Activated naive CD4-positive, alpha-beta T cell treated with anti-CD3 and anti-CD28 coated beads, Interleukin-2, amount 10 ng/mL, durations not matched to agents 7 days and 5 days (primary cell): ENCODE data around the gene CTSH.
"Not testable (repeated sequence)": the region's sequence is repeated elsewhere in the genome, so short reads cannot be mapped to it uniquely, and the experiment has no call there.

ENCODE experiments used
- CTCF ChIA-PET: fragments of 350-600 bp; sonication (Branson Sonifier 250); formaldehyde crosslinking; loops from one replicate; lab custom pipeline; 2021; ENCODE audit warnings: antibody characterized with exemption; lab: Charles Lee
- DNase-seq: peaks from one replicate; pipeline ENCODE4 v3.0.0-alpha.2; 2020
- H3K27ac Mint-ChIP-seq: one replicate; pipeline ENCODE4 v1.8.0; 2021; ENCODE audit warnings: mild to moderate bottlenecking, moderate library complexity, mixed read lengths
- H3K27me3 Mint-ChIP-seq: one replicate; pipeline ENCODE4 v1.8.0; 2021; ENCODE audit warnings: mild to moderate bottlenecking, mixed read lengths
- H3K36me3 Mint-ChIP-seq: one replicate; pipeline ENCODE4 v1.8.0; 2021; ENCODE audit warnings: mixed read lengths
- H3K4me1 Mint-ChIP-seq: one replicate; pipeline ENCODE4 v1.8.0; 2021; ENCODE audit warnings: mixed read lengths
- H3K4me3 Mint-ChIP-seq: one replicate; pipeline ENCODE4 v1.8.0; 2021; ENCODE audit warnings: mild to moderate bottlenecking, moderate library complexity, mixed read lengths
- H3K9me3 Mint-ChIP-seq: one replicate; pipeline ENCODE4 v1.8.0; 2021; ENCODE audit warnings: mixed read lengths

CTSH gene

DNA sequence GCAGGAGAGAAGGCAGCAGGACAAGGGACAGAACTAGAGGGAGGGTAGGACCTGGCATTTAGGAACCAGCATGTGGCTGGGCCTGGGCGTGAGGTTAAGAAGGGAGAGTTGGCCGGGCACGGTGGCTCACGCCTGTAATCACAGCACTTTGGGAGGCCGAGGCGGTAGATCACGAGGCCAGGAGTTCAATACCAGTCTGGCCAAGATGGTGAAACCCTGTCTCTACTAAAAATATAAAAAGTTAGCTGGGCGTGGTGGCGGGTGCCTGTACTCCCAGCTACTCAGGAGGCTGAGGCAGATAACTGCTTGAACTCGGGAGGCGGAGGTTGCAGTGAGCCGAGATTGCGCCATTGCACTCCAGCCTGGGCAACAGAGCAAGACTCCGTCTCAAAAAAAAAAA lies 16.7 kb downstream of the CTSH start:
- not testable (repeated sequence) for H3K4me1 Mint-ChIP-seq, H3K27me3 Mint-ChIP-seq, H3K9me3 Mint-ChIP-seq, H3K4me3 Mint-ChIP-seq
- DNase-seq: peak; percentile 16
- CTCF ChIA-PET: interaction anchor here (1.3 kb wide), 1 partner anchor 79 kb away, joined by 5 read pairs; no protein-coding TSS in a partner anchor
- Mint-ChIP-seq H3K36me3 (peaks cover 36% of the 10 kb centered on the region), H3K27ac (peak overlapping the region; percentile 70)

DNA sequence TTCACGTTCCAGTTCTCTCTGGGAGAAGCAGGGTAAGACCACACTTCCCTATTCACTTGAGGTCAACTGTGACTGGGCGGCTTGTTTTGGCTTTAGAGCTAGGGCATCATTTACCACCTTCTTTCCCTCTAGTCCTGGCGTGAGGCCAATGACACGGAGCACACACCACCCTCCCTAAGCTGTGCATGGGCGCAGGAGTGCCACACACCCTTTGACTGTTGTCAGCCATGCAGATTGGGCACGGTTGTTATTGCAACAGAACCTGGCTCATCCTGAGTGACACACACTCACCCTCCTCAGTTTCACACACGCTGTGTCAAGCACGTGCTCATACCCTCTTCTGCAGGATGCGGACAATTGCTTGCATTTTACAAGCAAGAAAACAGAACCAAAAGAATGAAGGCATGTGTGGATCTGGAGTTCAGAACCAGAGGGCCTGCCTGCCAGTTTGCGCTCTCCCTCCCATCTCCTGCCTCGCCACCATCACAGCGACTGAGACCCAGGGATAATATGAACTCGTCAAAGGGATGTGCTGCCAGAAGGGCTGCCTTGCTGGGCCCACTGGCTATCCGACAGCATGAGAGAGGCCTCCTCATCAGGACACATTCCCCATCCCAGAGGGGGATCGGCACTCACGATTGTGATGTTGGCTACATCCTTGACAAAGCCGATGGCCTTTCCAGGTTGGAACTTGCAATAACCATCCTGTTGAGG lies 17.6 kb downstream of the CTSH start:
- H3K4me1 Mint-ChIP-seq: peaks cover 3% of the 10 kb centered on the region
- no peak overlapping the region for H3K4me3 Mint-ChIP-seq
- peaks cover 38% of the 10 kb centered on the region for H3K36me3 Mint-ChIP-seq
- H3K27ac Mint-ChIP-seq: no peak overlapping the region
- CTCF ChIA-PET: interaction anchor here (1.3 to 2.0 kb wide), 2 partner anchors 19 to 80 kb away, joined by 4 to 5 read pairs; no protein-coding TSS in a partner anchor
- no peaks in the 10 kb centered on the region for H3K27me3 Mint-ChIP-seq
- H3K9me3 Mint-ChIP-seq: no peaks in the 10 kb centered on the region
- DNase-seq: no peak

DNA sequence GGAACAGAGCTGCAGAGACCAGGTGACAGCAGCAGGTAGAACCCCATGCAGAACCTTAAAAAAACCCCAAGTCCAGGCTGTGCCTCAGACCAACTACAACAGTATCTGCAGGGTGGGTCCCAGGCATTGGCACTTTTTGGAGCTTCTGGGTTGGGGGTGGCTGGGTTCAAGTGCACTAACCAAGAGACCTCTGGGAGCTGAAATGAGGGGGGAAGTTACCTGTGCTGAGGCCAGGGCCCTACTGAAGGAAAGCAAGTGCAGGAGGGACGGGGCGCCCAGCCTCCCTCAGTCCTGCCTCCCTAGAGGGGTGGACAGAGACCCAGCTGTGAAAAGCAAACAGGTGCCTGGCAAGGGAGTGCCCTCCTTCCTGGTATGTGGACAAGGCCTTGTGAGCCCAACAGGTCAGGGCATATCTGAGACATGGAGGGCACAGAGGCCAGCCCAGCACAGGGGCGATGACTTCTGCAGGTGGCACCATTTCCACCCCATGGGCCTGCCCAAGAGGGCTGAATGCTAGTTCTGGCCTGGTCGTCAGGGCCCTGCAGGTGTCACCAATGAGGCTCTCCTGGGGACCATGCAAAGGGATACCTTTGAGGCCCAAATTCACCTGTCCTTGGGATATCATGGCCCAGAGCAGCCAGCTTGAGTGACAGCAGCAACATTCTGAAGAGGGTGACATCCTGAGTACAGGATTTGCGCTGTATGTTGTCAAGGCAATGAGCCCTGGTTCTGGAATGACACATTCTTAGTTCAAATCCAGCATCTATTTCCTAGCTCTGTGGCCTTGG lies 18.7 kb downstream of the CTSH start:
- H3K27me3 Mint-ChIP-seq: no peaks in the 10 kb centered on the region
- CTCF ChIA-PET: interaction anchor here (2.0 kb wide), 1 partner anchor 18 kb away, joined by 4 read pairs; no protein-coding TSS in a partner anchor
- no peak overlapping the region for H3K27ac Mint-ChIP-seq

GRCh38 chr15:78925076-78925624 lies 19.7 kb downstream of the CTSH start:
- H3K27me3 Mint-ChIP-seq: no peaks in the 10 kb centered on the region
- H3K9me3 Mint-ChIP-seq: no peaks in the 10 kb centered on the region
- peaks cover 49% of the 10 kb centered on the region for H3K36me3 Mint-ChIP-seq
- no peak overlapping the region for H3K4me3 Mint-ChIP-seq
- H3K4me1 Mint-ChIP-seq: peaks cover 3% of the 10 kb centered on the region
- H3K27ac Mint-ChIP-seq: no peak overlapping the region
- DNase-seq: no peak
- CTCF ChIA-PET: interaction anchor here (1.1 kb wide), 1 partner anchor 8 kb away, joined by 3 read pairs; no protein-coding TSS in a partner anchor

More for the DNA sequence above, 18.7 kb downstream of the CTSH start:
- no peak for DNase-seq
- H3K4me1 Mint-ChIP-seq: peaks cover 3% of the 10 kb centered on the region
- H3K4me3 Mint-ChIP-seq: no peak overlapping the region
- H3K36me3 Mint-ChIP-seq: peaks cover 48% of the 10 kb centered on the region
- H3K9me3 Mint-ChIP-seq: no peaks in the 10 kb centered on the region

DNA sequence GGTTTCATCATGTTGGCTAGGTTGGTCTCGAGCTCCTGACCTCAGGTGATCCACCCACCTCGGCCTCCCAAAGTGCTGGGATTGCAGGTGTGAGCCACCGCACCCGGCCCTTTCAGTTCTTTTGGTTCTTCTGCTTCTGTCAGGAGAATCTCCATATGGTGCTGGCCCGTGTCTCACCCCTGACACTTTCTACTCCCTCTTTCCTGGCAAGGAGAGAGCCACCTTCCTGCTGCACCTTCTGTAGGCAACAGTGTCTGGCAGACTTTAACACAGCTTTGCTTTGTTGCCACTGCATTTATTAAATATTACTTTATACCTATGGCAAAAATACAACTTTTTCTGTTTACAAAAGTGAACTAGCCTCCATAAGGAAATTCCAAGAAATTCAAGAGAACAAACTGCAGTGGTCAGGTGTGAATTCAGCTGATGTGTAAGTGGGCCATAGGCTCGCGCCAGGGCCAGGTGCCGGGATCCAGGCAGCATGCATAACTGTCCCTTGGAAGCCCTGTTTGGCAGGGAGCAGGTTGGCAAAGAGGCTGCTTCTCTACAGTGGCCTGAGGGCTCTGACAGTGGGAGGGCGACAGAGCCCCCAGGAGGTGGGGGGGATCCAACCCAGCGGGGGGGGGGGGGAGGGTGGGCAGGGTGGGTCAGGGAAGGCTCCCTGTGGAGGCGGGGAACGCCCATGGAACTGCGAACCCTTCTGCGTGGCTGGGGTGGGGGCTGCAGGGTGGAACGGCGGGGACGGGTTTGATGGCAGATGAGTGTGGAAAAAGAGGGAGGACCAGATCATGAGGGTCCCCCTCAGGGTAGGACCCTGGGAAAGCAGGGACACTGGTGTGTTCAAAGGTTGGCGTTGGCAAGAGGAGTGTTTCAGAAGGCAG lies 21.1 kb downstream of the CTSH start:
- DNase-seq: no peak
- CTCF ChIA-PET: interaction anchor here (1.1 to 1.4 kb wide), 2 partner anchors 10 to 14 kb away, joined by 3 read pairs; no protein-coding TSS in a partner anchor
- Mint-ChIP-seq H3K27me3 (no peaks in the 10 kb centered on the region), H3K9me3 (no peaks in the 10 kb centered on the region), H3K4me1 (peaks cover 3% of the 10 kb centered on the region), H3K4me3 (no peak overlapping the region), H3K36me3 (peaks cover 55% of the 10 kb centered on the region), H3K27ac (no peak overlapping the region)

DNA sequence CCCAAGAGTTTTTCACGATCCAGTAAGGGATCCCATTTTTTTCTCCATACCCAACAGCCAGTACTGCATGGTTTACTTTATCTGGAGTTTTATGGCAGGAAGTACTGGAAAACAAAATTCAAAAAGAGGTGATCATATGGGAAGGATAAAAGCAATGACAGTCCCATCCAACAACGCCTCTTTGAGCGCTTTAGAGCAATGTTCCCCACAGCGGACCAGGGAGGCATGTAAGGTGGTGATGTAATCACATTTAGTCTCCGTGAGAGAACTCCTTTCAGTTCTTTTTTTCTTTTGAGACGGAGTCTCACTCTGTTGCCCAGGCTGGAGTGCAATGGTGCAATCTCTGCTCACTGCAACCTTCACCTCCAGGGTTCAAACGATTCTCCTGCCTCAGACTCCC lies 21.8 kb downstream of the CTSH start:
- Mint-ChIP-seq H3K27me3 (no peaks in the 10 kb centered on the region), H3K27ac (no peak overlapping the region), H3K36me3 (peaks cover 51% of the 10 kb centered on the region), H3K4me1 (peaks cover 3% of the 10 kb centered on the region), H3K4me3 (no peak overlapping the region), H3K9me3 (no peaks in the 10 kb centered on the region)
- CTCF ChIA-PET: interaction anchor here (1.4 kb wide), 1 partner anchor 14 kb away, joined by 3 read pairs; no protein-coding TSS in a partner anchor
- DNase-seq: no peak

- Mint-ChIP-seq H3K36me3 (peaks cover 49% of the 10 kb centered on the region), H3K27me3 (no peaks in the 10 kb centered on the region), H3K27ac (no peak overlapping the region), H3K4me1 (no peaks in the 10 kb centered on the region), H3K9me3 (no peaks in the 10 kb centered on the region), H3K4me3 (no peak overlapping the region)
- CTCF ChIA-PET: interaction anchor here (1.1 to 1.5 kb wide), 2 partner anchors 14 to 85 kb away, joined by 3 read pairs; no protein-coding TSS in a partner anchor
- no peak for DNase-seq
Observed at GRCh38 chr15:78922527-78922926, 22.3 kb downstream of the CTSH start.

DNA sequence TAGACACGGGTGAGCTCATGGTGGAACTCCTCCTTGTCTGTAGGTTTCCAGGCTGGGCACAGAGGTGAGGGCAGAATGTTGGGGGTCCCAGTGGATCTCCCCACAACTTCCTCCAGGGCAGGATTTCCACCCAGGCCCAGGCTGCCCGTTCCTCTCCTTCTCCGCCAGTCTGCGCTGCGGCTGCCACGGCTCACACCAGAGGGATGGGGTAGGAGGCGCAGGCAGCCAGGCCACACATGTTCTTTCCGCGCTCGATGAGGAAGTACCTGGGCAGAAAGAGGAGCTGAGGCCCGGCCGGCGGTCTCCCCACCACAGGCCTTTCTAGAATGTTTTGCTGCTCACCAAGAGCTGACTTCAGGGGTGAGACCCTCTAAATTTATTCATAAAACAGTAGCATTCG lies 22.9 kb downstream of the CTSH start:
- DNase-seq: no peak
- Mint-ChIP-seq H3K36me3 (peaks cover 49% of the 10 kb centered on the region), H3K27ac (no peak overlapping the region), H3K4me3 (no peak overlapping the region), H3K4me1 (no peaks in the 10 kb centered on the region), H3K27me3 (no peaks in the 10 kb centered on the region), H3K9me3 (no peaks in the 10 kb centered on the region)
- CTCF ChIA-PET: interaction anchor here (1.1 to 1.5 kb wide), 2 partner anchors 13 to 85 kb away, joined by 3 read pairs; no protein-coding TSS in a partner anchor

DNA sequence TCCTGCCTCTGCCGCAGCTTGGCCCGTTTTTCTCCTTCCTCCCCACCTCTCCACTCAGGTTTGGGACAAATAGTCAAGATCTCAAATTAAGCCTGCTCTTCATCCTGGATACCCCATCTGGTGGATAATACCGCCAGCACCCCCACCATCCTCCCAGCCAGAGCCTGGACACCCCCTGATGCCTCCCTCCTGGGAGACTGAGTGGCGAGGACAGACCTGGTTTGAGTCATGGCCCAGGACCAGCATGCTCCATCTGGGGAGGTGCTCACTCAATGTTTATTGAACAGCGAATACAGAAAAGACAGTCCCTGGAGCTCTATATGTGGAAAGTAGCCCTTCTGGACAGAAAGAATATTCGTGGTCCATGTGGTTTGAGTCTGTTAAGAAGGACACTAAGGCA lies 23.3 kb downstream of the CTSH start:
- CTCF ChIA-PET: interaction anchor here (1.1 to 1.5 kb wide), 2 partner anchors 13 to 86 kb away, joined by 3 read pairs; no protein-coding TSS in a partner anchor
- no peak for DNase-seq
- peaks cover 49% of the 10 kb centered on the region for H3K36me3 Mint-ChIP-seq
- H3K4me3 Mint-ChIP-seq: no peak overlapping the region
- no peaks in the 10 kb centered on the region for H3K4me1 Mint-ChIP-seq
- H3K27ac Mint-ChIP-seq: peak overlapping the region; percentile 63
- H3K27me3 Mint-ChIP-seq: no peaks in the 10 kb centered on the region
- H3K9me3 Mint-ChIP-seq: no peaks in the 10 kb centered on the region

DNA sequence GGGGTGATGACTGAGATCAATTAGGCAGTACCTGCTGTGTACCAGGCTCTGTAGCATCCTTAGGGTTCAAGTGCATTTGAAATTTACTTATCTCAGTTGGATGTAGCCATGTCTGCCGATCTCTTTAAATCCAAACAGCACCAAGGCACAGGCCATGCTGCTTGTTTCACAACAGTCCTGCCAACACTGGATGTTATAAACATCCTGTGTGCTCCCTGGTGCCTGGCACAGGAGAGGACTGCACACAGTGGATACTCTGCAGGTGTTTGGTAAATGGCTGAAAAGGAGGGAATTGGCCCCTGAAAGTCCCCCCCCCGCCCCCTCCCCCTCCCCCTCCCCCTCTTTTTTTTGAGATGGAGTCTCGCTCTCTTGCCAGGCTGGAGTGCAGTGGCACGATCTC lies 27.0 kb downstream of the CTSH start:
- peaks cover 2% of the 10 kb centered on the region for H3K4me1 Mint-ChIP-seq
- no peaks in the 10 kb centered on the region for H3K27me3 Mint-ChIP-seq
- H3K27ac Mint-ChIP-seq: no peak overlapping the region
- H3K36me3 Mint-ChIP-seq: peaks cover 44% of the 10 kb centered on the region
- H3K4me3 Mint-ChIP-seq: no peak overlapping the region
- DNase-seq: no peak
- CTCF ChIA-PET: no interaction called here
- no peaks in the 10 kb centered on the region for H3K9me3 Mint-ChIP-seq

GRCh38 chr15:78916088-78916487 lies 28.8 kb downstream of the CTSH start:
- Mint-ChIP-seq H3K36me3 (peaks cover 45% of the 10 kb centered on the region), H3K4me1 (peaks cover 14% of the 10 kb centered on the region), H3K27me3 (no peaks in the 10 kb centered on the region), H3K4me3 (no peak overlapping the region), H3K27ac (no peak overlapping the region), H3K9me3 (no peaks in the 10 kb centered on the region)
- CTCF ChIA-PET: interaction anchor here (1.0 to 1.7 kb wide), 2 partner anchors 9 to 20 kb away, joined by 3 to 6 read pairs; no protein-coding TSS in a partner anchor
- DNase-seq: no peak

DNA sequence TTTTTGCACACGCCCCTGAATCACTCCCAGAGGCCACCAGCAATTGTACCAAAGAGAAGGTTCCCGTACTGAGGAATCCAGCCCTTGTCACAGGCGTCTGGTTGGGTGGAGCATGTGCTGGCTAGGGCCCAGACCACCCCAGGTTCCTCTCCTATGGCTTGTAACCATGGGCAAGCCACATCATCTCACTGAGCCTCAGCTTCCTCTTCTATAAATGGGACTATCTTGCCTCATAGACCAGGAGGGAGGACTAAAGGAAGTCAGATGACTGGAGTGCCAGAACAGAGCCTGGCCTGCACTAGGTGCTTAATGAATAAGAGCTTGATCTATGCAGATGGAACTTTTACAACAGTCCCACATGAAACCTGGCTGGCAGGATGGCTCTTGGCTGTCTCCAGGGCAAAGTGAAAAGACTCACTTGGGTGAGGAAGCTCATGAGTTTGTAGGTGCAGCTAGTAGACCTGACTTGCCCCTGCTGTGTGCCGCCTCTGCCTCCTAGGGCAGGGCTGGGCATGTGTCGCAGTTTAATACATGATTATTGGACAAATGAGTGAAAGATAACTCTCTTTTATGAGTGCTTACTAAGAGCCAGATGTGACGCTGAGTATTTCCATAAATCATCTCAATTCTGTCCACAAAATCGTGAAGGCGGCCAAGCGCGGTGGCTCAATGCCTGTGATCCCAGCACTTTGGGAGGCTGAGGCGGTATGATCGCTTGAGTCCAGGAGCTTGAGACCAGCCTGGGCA lies 29.3 kb downstream of the CTSH start:
- H3K27ac Mint-ChIP-seq: no peak overlapping the region
- H3K4me3 Mint-ChIP-seq: no peak overlapping the region
- H3K9me3 Mint-ChIP-seq: no peaks in the 10 kb centered on the region
- peaks cover 46% of the 10 kb centered on the region for H3K36me3 Mint-ChIP-seq
- no peak for DNase-seq
- H3K27me3 Mint-ChIP-seq: no peaks in the 10 kb centered on the region
- CTCF ChIA-PET: interaction anchor here (1.0 to 1.7 kb wide), 3 partner anchors 9 to 91 kb away, joined by 3 to 6 read pairs (median 3); no protein-coding TSS in a partner anchor
- peaks cover 19% of the 10 kb centered on the region for H3K4me1 Mint-ChIP-seq
